HepG2 (cell line): ENCODE results near the gene HELZ. TPM values are rescaled to one million over a fixed set of nuclear protein-coding genes. Genes with fewer than 3 reads are reported as not detected.

Experiments used
- ATAC-seq: fragments of 200-7000 bp; cut with Tn5 transposase; 3 replicates; pipeline ENCODE4 v1.9.1; 2020; ENCODE audit warnings: mild to moderate bottlenecking, moderate library complexity
- BruUV-seq: library from RNA; stranded (reverse); fragments of 400-500 nt; replicated peaks from 2 replicates; lab custom pipeline; 2021; lab: Mats Ljungman, UMichigan
- CTCF ChIA-PET: fragments of 300-600 bp; formaldehyde crosslinking; extraction: SDS; loops from one replicate; lab custom pipeline; 2021; ENCODE audit warnings: low total read pairs, inconsistent platforms, low intra/inter-chr PET ratio; lab: Yijun Ruan, JAX
- POLR2A ChIA-PET: fragments of 350-600 bp; sonication (Branson Sonifier 250); formaldehyde crosslinking; loops from one replicate; lab custom pipeline; 2020; ENCODE audit warnings: antibody characterized with exemption, inconsistent platforms; lab: Yijun Ruan, JAX
- DNase-seq: peaks from one replicate; pipeline ENCODE4 v3.0.0-alpha.2; 2015; ENCODE audit warnings: low spot score
- FAIRE-seq: peaks from 3 replicates; lab custom pipeline; 2011; peaks lifted over from hg19 to GRCh38; lab: Jason Lieb, UNC
- H2AFZ ChIP-seq: one replicate; pipeline ENCODE4 v1.6.1; 2011; ENCODE audit warnings: low read length, inconsistent platforms
- H3K27ac ChIP-seq: fragments of 300-600 bp; 3 replicates; pipeline ENCODE4 v1.8.0; 2011; ENCODE audit warnings: mixed run types, mild to moderate bottlenecking, mixed read lengths, low read length, inconsistent platforms; ENCODE audit not compliant: insufficient read depth; ENCODE audit errors: extremely low read length
- H3K27me3 ChIP-seq, 2 experiments: fragments of 200-600 bp in 1 of 2; 2 replicates in 1 of 2; 3 replicates in 1 of 2; pipeline versions ENCODE4 v1.6.0 to v1.8.0; 2011; ENCODE audit warnings: low read length in 2 of 2, mild to moderate bottlenecking in 2 of 2, moderate library complexity in 2 of 2, inconsistent platforms in 1 of 2; ENCODE audit not compliant: insufficient read depth in 2 of 2, control insufficient read depth in 1 of 2
- H3K36me3 ChIP-seq, 2 experiments: fragments of 200-600 bp in 1 of 2; replicated peaks in 1 of 2; 2 replicates in 1 of 2; 3 replicates in 1 of 2; pipeline versions ENCODE4 v1.5.1 to v1.8.0; 2011; ENCODE audit warnings: low read length in 2 of 2, inconsistent platforms in 1 of 2; ENCODE audit not compliant: insufficient read depth in 2 of 2, control insufficient read depth in 1 of 2
- H3K4me1 ChIP-seq: 2 replicates; pipeline ENCODE4 v1.5.1; 2012; ENCODE audit warnings: low read length, inconsistent platforms; ENCODE audit not compliant: insufficient read depth
- H3K4me2 ChIP-seq: 2 replicates; pipeline ENCODE4 v1.6.0; 2011; ENCODE audit warnings: low read depth, low read length, inconsistent platforms
- H3K4me3 ChIP-seq, 3 experiments: fragments of 200-600 bp in 1 of 3; sonication (generic), shearing (Covaris generic) in 1 of 3; replicated peaks in 1 of 3; 2 replicates each; pipeline ENCODE4 v1.5.1; 2011 to 2016; ENCODE audit warnings: low read length in 3 of 3, inconsistent platforms in 2 of 3, low read depth in 2 of 3, mild to moderate bottlenecking in 2 of 3, control low read depth in 1 of 3, mixed read lengths in 1 of 3; ENCODE audit not compliant: insufficient read depth in 1 of 3
- H3K79me2 ChIP-seq: one replicate; pipeline ENCODE4 v1.6.1; 2011; ENCODE audit warnings: low read length, inconsistent platforms; ENCODE audit not compliant: insufficient read depth
- H3K9ac ChIP-seq: 2 replicates; pipeline ENCODE4 v1.6.0; 2011; ENCODE audit warnings: mild to moderate bottlenecking, low read depth, low read length, inconsistent platforms; ENCODE audit not compliant: insufficient read depth
- H3K9me3 ChIP-seq: 2 replicates; pipeline ENCODE4 v1.5.1; 2012; ENCODE audit warnings: mild to moderate bottlenecking, low read length
- H4K20me1 ChIP-seq: 2 replicates; pipeline ENCODE4 v1.6.0; 2011; ENCODE audit warnings: inconsistent platforms, mild to moderate bottlenecking, low read length, moderate library complexity; ENCODE audit not compliant: insufficient read depth
- CSRNP2 ChIP-seq: sonication (generic); formaldehyde crosslinking; conservative IDR thresholded peaks from 2 replicates; pipeline ENCODE4 v1.8.0; 2022; ENCODE audit warnings: low read depth, missing genetic modification reagents
- ELF3 ChIP-seq: IDR thresholded peaks from 2 replicates; pipeline ENCODE4 v1.6.1; 2016; ENCODE audit warnings: missing genetic modification reagents, missing compliant biosample characterization
- HNRNPUL1 ChIP-seq: fragments of 200-400 bp; formaldehyde crosslinking; IDR thresholded peaks from 2 replicates; pipeline ENCODE4 v1.6.1; 2017; ENCODE audit warnings: low read depth, mild to moderate bottlenecking, low read length, moderate library complexity
- U2AF2 ChIP-seq: fragments of 200-400 bp; formaldehyde crosslinking; IDR thresholded peaks from 2 replicates; pipeline ENCODE4 v1.6.1; 2017; ENCODE audit warnings: low read depth, mild to moderate bottlenecking, low read length
- ZFY ChIP-seq: sonication (generic); formaldehyde crosslinking; IDR thresholded peaks from 2 replicates; pipeline ENCODE4 v1.4.0; 2020; ENCODE audit warnings: missing genetic modification reagents
- WGBS: methylation state at CpG from one replicate; pipeline ENCODE4 v1.1.6; 2017; ENCODE audit warnings: low lambda C conversion rate; 5-methylcytosine and 5-hydroxymethylcytosine counted together
- in situ Hi-C: cut with HindIII; loops from 2 replicates; pipeline ENCODE4 v1.10.0; 2017; ENCODE audit warnings: low pct_unique_long_range_greater_than_20kb; ENCODE audit not compliant: extremely low pct_ligation_motif_present
- intact Hi-C: fragments of 100-400 bp; cut with micrococcal nuclease; formaldehyde crosslinking; loops from one replicate; pipeline ENCODE4 v1.10.0; 2022; ENCODE audit not compliant: unreplicated experiment
- polyA plus RNA-seq, 8 experiments: library from polyadenylated mRNA; depleted of rRNA in 3 of 8; stranded (reverse) in 7 of 8; unstranded in 1 of 8; fragments of >200 nt; fragmentation: Illumina TruSeq in 4 of 8; extraction: Trizol in 4 of 8; gene quantifications; 2 replicates each; pipeline versions ENCODE4 v1.2.1 to v1.2.3, GENCODE V29; 2011 to 2016; ENCODE audit warnings: low read depth in 4 of 8, missing spikeins in 1 of 8, mixed read lengths in 1 of 8; ENCODE audit not compliant: insufficient read depth in 1 of 8
- total RNA-seq, 5 experiments: library from RNA; depleted of rRNA; stranded (reverse); fragments of >200 nt; fragmentation: Illumina TruSeq; extraction: Trizol; gene quantifications; 2 replicates each; pipeline ENCODE4 v1.2.3, GENCODE V29; 2016; ENCODE audit warnings: low read depth in 1 of 5

HELZ gene
- total and polyA plus RNA-seq, 2 of the 13 experiments (the other 11 are each of a cell fraction or from before 2014, with no cell fraction given), result 35.3 to 52.4 TPM

GRCh38 chr17:67043283-67043682 lies 201.7 kb downstream of the HELZ start:
- peaks cover 15% of the 10 kb centered on the region for H3K4me1 ChIP-seq
- WGBS, result 37% methylated on average over 9 of the region's 12 CpGs
- H3K4me3 ChIP-seq, result no peak overlapping the region
- no peak for TF ChIP-seq U2AF2
- CTCF ChIA-PET, result no interaction called here
- H3K36me3 ChIP-seq, result no peaks in the 10 kb centered on the region
- peaks cover 1 to 24% of the 10 kb centered on the region in 2 experiments; a peak in 3 of 5 replicates for H3K27me3 ChIP-seq
- intact Hi-C loops (no loop called here), in situ Hi-C loops (no loop called here)
- no peaks in the 10 kb centered on the region for H3K79me2 ChIP-seq
- H3K4me2 ChIP-seq, result no peak overlapping the region
- no peak overlapping the region for H2AFZ ChIP-seq
- H3K27ac ChIP-seq, result no peak overlapping the region
- POLR2A ChIA-PET, result no interaction called here
- ATAC-seq, result no peak
- H3K9me3 ChIP-seq, result peaks cover 9% of the 10 kb centered on the region
- DNase-seq, result no peak
- no TSS peak for BruUV-seq
- H3K9ac ChIP-seq, result no peak overlapping the region
- FAIRE-seq, result no peak
- H4K20me1 ChIP-seq, result no peaks in the 10 kb centered on the region

GRCh38 chr17:67041941-67042899 lies 202.8 kb downstream of the HELZ start:
- H3K27me3 ChIP-seq, result peaks cover 1 to 24% of the 10 kb centered on the region in 2 experiments; a peak in 3 of 5 replicates
- ChIA-PET POLR2A (no interaction called here), CTCF (no interaction called here)
- no peak for DNase-seq
- peaks cover 12% of the 10 kb centered on the region for H3K4me1 ChIP-seq
- WGBS, result 17% methylated on average over 10 of the region's 11 CpGs
- no TSS peak for BruUV-seq
- TF ChIP-seq HNRNPUL1 (no peak), ZFY (CRISPR knock-in tag) (peak; percentile 25; the same call in 1 of the 2 replicates), CSRNP2 (CRISPR knock-in tag) (no peak), ELF3 (no peak)
- ATAC-seq, result peak; percentile 18; the same call in 2 of the 3 replicates
- no peaks in the 10 kb centered on the region for H3K36me3 ChIP-seq
- H3K9ac ChIP-seq, result no peak overlapping the region
- no peak overlapping the region for H3K27ac ChIP-seq
- FAIRE-seq, result no peak
- peak overlapping the region; percentile 15; the same call in 1 of the 2 replicates for H3K4me2 ChIP-seq
- in situ Hi-C loops (no loop called here), intact Hi-C loops (no loop called here)
- H3K4me3 ChIP-seq, result no peak overlapping the region
- H2AFZ ChIP-seq, result no peak overlapping the region
- H4K20me1 ChIP-seq, result no peaks in the 10 kb centered on the region
- no peaks in the 10 kb centered on the region for H3K9me3 ChIP-seq
- H3K79me2 ChIP-seq, result no peaks in the 10 kb centered on the region
